ENCODE measurements around the gene RAVER2.
"Not testable (repeated sequence)": the region's sequence is repeated elsewhere in the genome, so short reads cannot be mapped to it uniquely, and the experiment has no call there.

- TF ChIP-seq EZH2phosphoT487 (IDR thresholded peaks at IDR 0.05; ENCODE audit: insufficient read depth, low read depth); EZH2 (IDR thresholded peaks at IDR 0.05; ENCODE audit: insufficient read depth, poor library complexity, severe bottlenecking): not testable (repeated sequence)
Observed at GRCh38 chr1:64773306-64773705, 28.4 kb downstream of the RAVER2 start.

All from GM23248 (cell line).